ENCODE measurements around the gene MRTFB. TPM values are rescaled to one million over a fixed set of nuclear protein-coding genes. Genes with fewer than 3 reads are reported as not detected.

Gene MRTFB
- total and polyA plus RNA-seq, 2 experiments from 2014 or later, result 13.9 to 22.2 TPM

DNA sequence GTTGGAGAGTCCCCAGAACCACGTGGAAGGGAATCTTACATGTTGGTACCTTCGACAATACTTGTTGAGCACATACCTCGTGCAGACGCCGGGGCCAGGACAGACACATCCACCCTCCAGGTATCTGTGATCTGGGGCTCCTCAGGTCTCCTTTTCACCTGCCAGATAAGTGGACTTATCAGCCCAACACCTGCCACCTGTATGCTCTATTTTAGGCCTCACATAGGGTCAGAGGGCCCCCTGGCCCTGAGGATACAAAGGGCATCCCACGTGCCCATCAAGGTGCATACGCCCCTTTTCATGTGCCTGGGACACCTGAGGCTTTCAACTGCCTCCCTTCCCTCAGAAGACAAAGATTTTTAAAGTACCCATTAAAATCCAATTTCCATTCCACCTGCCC lies 212.7 kb downstream of the MRTFB start:
- Mint-ChIP-seq H3K27ac (no peak overlapping the region), H3K9me3 (no peaks in the 10 kb centered on the region; the same call in 2 of the 3 replicates), H3K4me3 (peak overlapping the region; percentile 80), H3K27me3 (ENCODE audit: insufficient read depth, low read depth, poor library complexity) (peaks cover 27% of the 10 kb centered on the region), H3K36me3 (ENCODE audit: low read depth) (no peaks in the 10 kb centered on the region; the same call in 2 of the 3 replicates), H3K4me1 (peaks cover 42% of the 10 kb centered on the region)
- peaks cover 13% of the 10 kb centered on the region for H3F3A ChIP-seq (replicated peaks; ENCODE audit: low read depth)
- H3K27ac ChIP-seq (ENCODE audit: low read depth), result no peak overlapping the region
- ATAC-seq (peak; percentile 4; the same call in 2 of the 3 replicates), DNase-seq (ENCODE audit: low spot score) (peak; percentile 52)
- H4K20me1 ChIP-seq (replicated peaks; ENCODE audit: insufficient read depth), result no peaks in the 10 kb centered on the region
- no peaks in the 10 kb centered on the region for H3K36me3 ChIP-seq (ENCODE audit: insufficient read depth)
- no peaks in the 10 kb centered on the region for H3K9me2 ChIP-seq (ENCODE audit: insufficient read depth)
- no peak overlapping the region for H2AFZ ChIP-seq
- H3K79me2 ChIP-seq (replicated peaks; ENCODE audit: insufficient read depth), result no peaks in the 10 kb centered on the region
- peak overlapping the region; percentile 94 for H3K4me2 ChIP-seq
- H3K4me1 ChIP-seq (ENCODE audit: insufficient read depth), result peaks cover 43% of the 10 kb centered on the region
- no peaks in the 10 kb centered on the region; the same call in 1 of the 2 replicates for H3K27me3 ChIP-seq (ENCODE audit: insufficient read depth)
- peak overlapping the region; percentile 95; the same call in 1 of the 2 replicates for H3K4me3 ChIP-seq
- TF ChIP-seq NANOG (IDR thresholded peaks at IDR 0.05; ENCODE audit: borderline replicate concordance) (peak; percentile 22; the same call in 1 of the 2 replicates), JUNB (IDR thresholded peaks at IDR 0.05; ENCODE audit: unreplicated experiment) (no peak), POLR2AphosphoS5 (IDR thresholded peaks at IDR 0.05; ENCODE audit: low read depth) (no peak)

DNA sequence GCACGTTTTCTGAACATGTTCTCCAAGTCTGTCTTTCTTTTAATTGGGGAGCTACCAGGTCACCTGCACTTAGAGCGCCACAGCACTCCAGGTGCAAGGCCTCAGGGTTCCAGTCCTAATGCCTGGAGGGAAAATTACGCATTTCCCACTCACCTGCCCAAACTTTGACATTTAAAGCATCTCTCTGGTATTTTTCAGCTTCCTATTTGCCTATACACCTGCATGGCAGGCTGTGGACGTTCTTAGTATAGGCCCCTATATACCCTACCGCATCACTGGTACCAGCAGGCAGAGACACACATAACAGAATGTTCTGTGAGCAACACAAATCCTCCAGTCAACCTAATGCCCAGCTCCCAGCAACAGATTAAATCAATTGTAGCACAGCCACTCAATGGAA lies 213.3 kb downstream of the MRTFB start:
- peaks cover 3% of the 10 kb centered on the region; the same call in 2 of the 3 replicates for H3K36me3 Mint-ChIP-seq (ENCODE audit: low read depth)
- H3K9me2 ChIP-seq (ENCODE audit: insufficient read depth), result no peaks in the 10 kb centered on the region
- H3K27me3 Mint-ChIP-seq (ENCODE audit: insufficient read depth, low read depth, poor library complexity), result peaks cover 27% of the 10 kb centered on the region
- H3K4me1 ChIP-seq (ENCODE audit: insufficient read depth), result peaks cover 43% of the 10 kb centered on the region
- no peak overlapping the region for H2AFZ ChIP-seq
- H3K4me1 Mint-ChIP-seq, result peaks cover 42% of the 10 kb centered on the region
- no peak; the same call in 2 of the 3 replicates for ATAC-seq
- peak overlapping the region; percentile 95 for H3K4me3 ChIP-seq
- H3K4me3 Mint-ChIP-seq, result peak overlapping the region; percentile 80
- H3K79me2 ChIP-seq (replicated peaks; ENCODE audit: insufficient read depth), result no peaks in the 10 kb centered on the region
- H3K36me3 ChIP-seq (ENCODE audit: insufficient read depth), result no peaks in the 10 kb centered on the region
- peak; percentile 19 for DNase-seq (ENCODE audit: low spot score)
- peaks cover 4% of the 10 kb centered on the region; the same call in 2 of the 3 replicates for H3K9me3 Mint-ChIP-seq
- H3K27ac ChIP-seq (ENCODE audit: low read depth), result no peak overlapping the region
- no peaks in the 10 kb centered on the region; the same call in 1 of the 2 replicates for H3K27me3 ChIP-seq (ENCODE audit: insufficient read depth)
- H3F3A ChIP-seq (replicated peaks; ENCODE audit: low read depth), result peaks cover 13% of the 10 kb centered on the region
- 0 out of 2 replicates have a peak overlapping the region, but pooled peaks have one; percentile 25 for H3K27ac Mint-ChIP-seq
- peak overlapping the region; percentile 94 for H3K4me2 ChIP-seq
- H4K20me1 ChIP-seq (replicated peaks; ENCODE audit: insufficient read depth), result no peaks in the 10 kb centered on the region
- TF ChIP-seq, protein P1, sequence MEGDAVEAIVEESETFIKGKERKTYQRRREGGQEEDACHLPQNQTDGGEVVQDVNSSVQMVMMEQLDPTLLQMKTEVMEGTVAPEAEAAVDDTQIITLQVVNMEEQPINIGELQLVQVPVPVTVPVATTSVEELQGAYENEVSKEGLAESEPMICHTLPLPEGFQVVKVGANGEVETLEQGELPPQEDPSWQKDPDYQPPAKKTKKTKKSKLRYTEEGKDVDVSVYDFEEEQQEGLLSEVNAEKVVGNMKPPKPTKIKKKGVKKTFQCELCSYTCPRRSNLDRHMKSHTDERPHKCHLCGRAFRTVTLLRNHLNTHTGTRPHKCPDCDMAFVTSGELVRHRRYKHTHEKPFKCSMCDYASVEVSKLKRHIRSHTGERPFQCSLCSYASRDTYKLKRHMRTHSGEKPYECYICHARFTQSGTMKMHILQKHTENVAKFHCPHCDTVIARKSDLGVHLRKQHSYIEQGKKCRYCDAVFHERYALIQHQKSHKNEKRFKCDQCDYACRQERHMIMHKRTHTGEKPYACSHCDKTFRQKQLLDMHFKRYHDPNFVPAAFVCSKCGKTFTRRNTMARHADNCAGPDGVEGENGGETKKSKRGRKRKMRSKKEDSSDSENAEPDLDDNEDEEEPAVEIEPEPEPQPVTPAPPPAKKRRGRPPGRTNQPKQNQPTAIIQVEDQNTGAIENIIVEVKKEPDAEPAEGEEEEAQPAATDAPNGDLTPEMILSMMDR (conservative IDR thresholded peaks at IDR 0.05; ENCODE audit: low read depth in 2 of 2), result no peak
- TF ChIP-seq ZNF331 (CRISPR knock-in tag; IDR thresholded peaks at IDR 0.05; ENCODE audit: low read depth) (no peak), EZH2 (IDR thresholded peaks at IDR 0.05; ENCODE audit: low read depth, unreplicated experiment) (no peak), ZNF114 (CRISPR knock-in tag; IDR thresholded peaks at IDR 0.05) (no peak), POLR2AphosphoS5 (IDR thresholded peaks at IDR 0.05; ENCODE audit: low read depth) (no peak), REST (IDR thresholded peaks at IDR 0.05; ENCODE audit: unreplicated experiment) (no peak), EZH2phosphoT487 (IDR thresholded peaks at IDR 0.05; ENCODE audit: unreplicated experiment) (no peak), JUNB (IDR thresholded peaks at IDR 0.05; ENCODE audit: unreplicated experiment) (no peak), STAT1 (IDR thresholded peaks at IDR 0.05; ENCODE audit: unreplicated experiment) (no peak), NANOG (IDR thresholded peaks at IDR 0.05; ENCODE audit: borderline replicate concordance) (no peak), ETS1 (IDR thresholded peaks at IDR 0.05) (no peak)
